LNCaP clone FGC (cell line): Measurements from ENCODE around the gene RUNX1.

Experiments used
- DNase-seq: peaks from one replicate; pipeline ENCODE4 v3.0.0-alpha.2; 2011; ENCODE audit warnings: low read depth
- H3K4me3 ChIP-seq: 2 replicates; pipeline ENCODE4 v1.5.1; 2011; ENCODE audit warnings: mild to moderate bottlenecking, low read depth, low read length, control low read depth
- CTCF ChIP-seq: IDR thresholded peaks from 2 replicates; pipeline ENCODE4 v1.5.1; 2012; ENCODE audit warnings: mild to moderate bottlenecking; ENCODE audit not compliant: control insufficient read depth, insufficient read depth; ENCODE audit errors: extremely low read depth

RUNX1 gene

GRCh38 chr21:35026153-35026500 is 23.0 kb downstream of the RUNX1 start:
- no peak for DNase-seq
- no peak overlapping the region for H3K4me3 ChIP-seq
- no peak for TF ChIP-seq CTCF

GRCh38 chr21:35025206-35026152 is 23.6 kb downstream of the RUNX1 start:
- no peak for DNase-seq
- no peak overlapping the region for H3K4me3 ChIP-seq
- no peak for TF ChIP-seq CTCF

GRCh38 chr21:35024513-35024912 is 24.6 kb downstream of the RUNX1 start:
- no peak for DNase-seq
- H3K4me3 ChIP-seq = no peak overlapping the region
- no peak for TF ChIP-seq CTCF

- H3K4me3 ChIP-seq = no peak overlapping the region
- no peak for TF ChIP-seq CTCF
- no peak for DNase-seq
Observed at GRCh38 chr21:35024071-35024420, 25.1 kb downstream of the RUNX1 start.

- no peak overlapping the region for H3K4me3 ChIP-seq
- TF ChIP-seq CTCF = no peak
- no peak for DNase-seq
Observed at GRCh38 chr21:35023396-35024070, 25.6 kb downstream of the RUNX1 start.

- TF ChIP-seq CTCF = no peak
- no peak overlapping the region for H3K4me3 ChIP-seq
- no peak for DNase-seq
Observed at GRCh38 chr21:35021546-35021945, 27.6 kb downstream of the RUNX1 start.
